NCI-H774 (cell line): Measurements from ENCODE around the gene WNT3A.

ENCODE experiments used
- DNase-seq: peaks from one replicate; lab custom pipeline; 2025; lab: John Stamatoyannopoulos, UW

WNT3A gene

DNA sequence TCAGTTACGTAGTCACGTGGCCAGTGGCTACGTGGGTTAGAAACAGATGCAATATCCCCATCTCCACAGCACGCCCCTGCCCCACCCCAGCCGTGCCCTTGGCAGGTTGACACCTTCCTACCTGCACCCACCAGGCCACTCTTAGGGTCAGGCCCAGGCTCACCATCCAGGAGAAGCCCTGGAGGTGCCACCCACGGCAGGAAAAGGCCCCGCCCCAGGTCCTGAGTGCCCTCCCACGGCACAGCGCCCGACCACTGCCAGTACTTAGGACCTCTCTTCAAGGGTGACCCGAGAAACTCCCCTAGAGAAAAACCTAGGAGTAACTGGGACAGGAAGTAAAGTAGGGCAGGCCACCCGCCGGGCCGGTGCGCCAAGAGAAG, 94.8 kb downstream of the WNT3A start:
- DNase-seq = no peak

DNA sequence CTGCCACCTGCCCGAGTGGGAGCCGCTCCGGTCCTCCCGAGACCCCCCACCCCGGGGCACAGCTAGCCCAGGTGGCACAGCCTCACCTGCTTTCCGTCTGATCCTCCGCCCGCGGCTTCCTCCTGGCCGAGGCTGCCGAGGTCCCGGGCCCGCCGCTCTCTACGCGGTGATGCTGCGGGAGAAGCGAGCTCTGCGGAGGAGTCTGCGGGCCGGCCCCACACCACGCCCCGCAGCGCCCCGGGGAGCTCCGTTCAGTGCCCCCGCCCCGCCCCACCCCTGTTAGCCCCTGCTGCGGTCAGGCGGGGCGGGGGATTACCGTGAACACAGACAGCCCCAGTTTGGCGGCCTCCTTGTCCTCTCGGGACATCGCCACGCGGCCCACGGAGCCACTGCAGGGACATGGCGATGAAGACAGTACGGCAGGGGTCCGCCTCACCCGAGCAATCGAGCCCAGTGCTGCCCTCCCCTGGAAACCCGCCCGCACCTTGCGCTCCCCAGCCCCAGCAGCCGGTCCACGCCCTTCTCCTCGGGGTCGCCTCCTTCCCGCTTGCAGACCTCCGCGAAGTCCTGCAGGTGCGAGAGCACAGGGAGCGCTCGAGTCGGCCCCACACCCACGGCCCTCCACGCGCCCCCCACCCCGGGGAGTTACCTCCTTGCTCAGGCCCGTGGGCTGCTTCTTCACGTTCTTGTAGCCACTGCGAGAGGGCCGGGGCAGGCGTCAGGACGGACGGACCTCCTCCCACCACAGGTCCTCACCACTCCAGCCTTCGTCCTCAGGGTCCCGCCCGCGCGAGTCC, 95.4 kb downstream of the WNT3A start:
- DNase-seq = no peak

DNA sequence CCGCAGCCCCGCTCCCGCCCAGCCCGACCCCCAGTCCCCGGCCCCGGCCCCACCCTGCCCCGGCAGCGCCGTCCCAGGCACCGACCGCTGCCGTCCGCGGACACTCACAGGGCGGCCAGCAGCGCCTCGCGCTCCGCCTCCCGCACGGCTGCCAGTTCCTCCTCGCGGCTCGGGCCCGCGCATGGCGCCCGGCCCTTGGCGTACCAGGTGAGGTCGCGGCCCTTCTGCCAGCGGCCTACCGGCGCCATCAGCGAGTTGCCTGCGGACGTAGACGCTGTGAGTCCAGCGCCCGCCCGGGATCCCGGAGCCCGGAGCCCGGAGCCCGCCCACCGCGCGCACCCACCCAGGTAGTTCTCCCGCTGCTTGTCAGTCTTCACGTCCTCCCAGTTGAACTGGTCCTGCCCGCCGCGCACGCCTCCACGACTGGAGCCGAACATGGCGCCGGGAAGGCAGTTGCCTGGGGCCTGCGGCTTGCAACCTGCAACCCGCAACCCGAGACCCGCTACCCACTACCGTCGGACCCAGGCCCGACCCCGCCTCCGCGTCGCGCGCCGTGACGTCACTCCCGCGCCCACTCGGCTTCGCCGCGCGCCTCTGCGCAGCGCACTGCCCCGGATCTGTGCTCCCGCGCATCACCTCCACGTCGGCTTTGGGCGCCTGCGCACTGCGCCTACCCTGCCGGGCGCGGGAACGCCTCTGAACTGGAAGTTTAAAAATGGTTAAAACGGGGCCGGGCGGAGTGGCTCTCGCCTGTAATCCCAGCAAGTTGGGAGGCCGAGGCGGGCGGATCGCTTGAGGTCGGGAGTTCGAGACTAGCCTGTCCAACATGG, 96.2 kb downstream of the WNT3A start, which contains the start of gene C1orf35:
TSS of gene C1orf35 (minus strand) at position 535 of the 830 bp plus-strand sequence. CDS start at position 437, 98 bp downstream.
- DNase-seq = peak; percentile 96

DNA sequence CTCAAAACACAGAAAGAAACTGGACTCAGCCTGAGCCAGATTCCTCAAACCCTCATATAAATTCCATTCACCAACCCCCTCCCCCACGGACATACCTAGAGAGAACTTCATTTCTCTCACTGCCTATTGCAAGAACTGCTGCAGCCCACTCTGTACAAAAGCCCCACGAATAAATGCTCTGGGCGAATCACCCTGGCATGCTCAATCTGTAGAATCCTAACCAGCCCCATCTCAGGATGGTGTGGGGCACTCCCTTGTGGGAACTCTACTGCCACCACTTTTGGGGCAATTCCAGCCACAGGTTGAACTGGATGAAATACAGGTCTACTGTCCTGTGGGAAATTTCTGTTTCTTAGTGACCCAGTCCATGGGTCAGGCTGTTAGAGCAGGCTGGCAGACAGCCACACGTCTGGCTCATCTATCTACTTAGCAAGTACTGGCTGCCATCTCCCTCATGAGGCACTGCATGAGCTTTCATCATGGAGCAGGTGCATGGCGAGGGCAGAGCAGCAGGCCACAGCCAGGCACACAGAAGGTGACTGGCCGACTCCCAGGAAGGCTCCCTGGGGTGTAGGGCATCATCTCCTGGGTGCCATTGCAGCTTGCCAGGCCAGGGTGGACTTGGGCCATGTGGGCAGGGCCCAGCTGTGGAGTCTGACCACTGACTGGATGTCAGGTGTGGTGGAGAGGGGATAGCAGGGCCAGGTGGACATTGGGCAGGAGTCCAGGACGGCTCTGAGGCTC, 97.9 kb downstream of the WNT3A start:
- no peak for DNase-seq

DNA sequence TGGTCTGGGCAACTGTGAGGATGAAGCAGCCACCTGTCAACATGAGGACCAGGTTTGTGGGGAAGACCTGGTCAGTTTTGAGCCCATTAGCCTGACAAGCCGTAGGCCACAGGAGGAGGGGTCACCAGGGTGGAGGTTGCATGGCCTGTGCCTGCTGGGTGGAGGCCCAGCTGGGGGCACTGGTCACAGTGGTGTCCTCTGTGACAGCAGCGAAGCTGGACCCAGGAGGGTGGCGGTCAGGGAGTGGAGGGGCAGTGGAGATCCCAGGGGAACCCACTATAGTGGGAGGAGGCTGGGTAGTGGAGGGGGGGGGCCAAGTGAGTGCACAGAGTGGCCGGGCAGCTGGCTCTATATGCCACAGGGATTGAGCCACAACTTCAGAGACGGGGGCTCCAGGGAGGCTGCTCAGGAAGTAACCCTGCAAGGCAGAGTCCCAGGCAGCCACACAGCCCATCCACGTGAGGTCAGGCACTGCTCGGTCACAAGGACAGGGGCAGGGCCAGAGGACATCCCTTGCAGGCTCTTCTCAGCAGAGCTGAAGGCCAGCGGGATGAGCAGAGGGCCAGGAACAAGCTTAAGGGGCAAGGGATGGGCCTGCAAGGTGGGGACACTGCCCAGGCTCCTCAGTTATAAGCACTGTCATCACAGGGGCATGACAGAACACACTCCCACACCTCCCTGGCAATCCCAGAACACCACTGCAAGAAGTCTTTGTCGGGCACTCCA, 98.6 kb downstream of the WNT3A start:
- no peak for DNase-seq

DNA sequence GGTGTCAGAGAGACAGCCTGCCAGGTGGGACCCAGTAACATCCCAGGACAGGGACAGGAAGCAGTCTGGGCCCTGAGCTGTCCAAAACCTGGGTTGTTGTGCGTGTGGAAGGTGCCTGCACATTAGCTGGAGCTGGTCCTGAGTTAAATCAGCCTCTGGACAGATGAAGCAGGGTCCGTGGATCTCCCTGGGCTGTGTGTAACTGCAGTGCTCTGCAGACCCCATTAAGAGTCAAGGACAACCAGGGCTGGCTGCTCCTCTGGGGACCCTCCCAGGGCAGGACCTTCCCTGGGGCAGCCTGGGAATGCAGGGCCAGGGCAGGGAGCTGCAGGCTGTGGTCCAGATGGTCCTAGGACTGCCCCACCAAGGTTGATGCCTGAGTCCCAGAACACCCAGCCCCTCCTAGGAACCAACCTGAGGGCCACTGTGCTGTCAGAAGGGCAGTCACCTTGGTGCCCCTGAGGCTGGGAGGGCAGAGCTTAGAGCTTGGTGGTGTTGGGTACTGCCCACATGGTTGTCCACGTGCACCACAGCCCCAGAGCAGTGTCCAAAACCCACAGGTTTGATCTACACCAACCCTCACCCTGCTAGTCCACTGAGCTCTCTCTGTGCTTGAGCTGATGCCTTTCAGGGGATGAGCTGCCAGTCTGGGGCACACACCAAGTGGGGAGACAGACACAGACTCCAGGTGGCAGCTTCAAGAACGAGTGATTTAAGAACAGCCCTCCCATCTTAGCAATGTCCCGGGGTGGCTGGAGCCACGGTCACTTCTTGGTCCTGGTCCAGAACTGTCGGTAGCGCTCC, 99.4 kb downstream of the WNT3A start:
- no peak for DNase-seq

DNA sequence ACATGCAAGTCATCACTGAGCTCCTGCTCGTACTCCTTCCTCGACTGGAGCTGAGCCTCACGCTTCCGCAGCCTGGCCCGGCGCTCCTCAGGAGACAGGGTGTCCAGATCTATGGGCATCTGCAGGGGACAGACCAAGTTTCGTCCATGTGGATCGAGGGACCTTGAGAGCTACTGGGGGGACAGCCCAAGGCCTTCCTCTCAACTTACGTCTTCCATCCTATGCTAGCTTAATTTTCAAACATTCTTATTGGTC, 99.9 kb downstream of the WNT3A start:
- no peak for DNase-seq

DNA sequence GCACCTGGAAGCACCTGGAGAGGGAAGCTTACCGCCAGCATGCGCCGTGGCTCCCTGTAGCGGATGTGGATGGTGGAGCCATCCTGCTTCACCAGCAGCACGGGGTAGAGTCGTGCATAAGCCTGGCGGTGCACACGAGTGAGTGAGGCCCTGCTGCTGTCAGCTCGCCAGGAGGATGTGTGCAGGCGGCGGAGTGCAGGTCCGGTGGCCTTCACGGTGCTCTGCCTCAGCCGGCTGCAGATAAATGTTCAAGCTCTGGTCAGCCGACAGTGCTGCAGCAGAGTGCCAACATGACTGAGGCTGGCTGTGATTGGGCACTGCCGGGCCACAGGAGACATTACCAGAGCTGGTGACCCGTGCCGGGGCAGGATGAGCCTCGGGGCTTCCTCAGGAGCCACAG, 100.8 kb downstream of the WNT3A start:
- no peak for DNase-seq

DNA sequence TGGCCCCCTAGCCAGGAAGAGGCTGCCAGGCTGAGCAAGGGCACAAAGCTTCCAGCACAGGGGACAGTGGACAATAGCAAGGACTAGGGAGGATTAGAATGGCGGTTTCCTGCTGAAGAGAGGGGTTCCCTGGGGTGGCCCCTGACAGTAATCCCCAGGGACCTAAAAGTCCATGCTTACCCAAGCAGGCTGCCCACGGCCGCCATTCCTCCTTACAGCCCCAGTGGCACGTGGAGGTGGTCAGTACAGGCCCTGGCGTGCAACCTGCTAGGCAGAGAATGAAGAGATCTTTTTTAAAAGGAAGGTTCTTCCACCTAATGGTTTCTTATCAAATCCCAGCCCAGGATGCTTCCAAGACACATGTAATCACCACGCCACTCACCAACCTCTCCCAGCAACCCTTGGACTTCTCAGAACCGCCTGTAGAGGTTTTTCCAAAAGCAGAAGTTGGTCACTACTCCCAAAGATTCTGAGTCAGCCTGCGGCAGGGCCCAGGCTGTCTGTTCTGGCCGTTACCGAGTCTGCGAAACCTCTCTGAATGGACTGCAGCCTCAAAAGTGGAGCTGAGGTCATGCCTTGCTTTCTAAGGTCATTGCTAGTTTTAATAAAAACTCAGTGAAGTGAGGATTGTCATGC, 101.4 kb downstream of the WNT3A start:
- DNase-seq = no peak

DNA sequence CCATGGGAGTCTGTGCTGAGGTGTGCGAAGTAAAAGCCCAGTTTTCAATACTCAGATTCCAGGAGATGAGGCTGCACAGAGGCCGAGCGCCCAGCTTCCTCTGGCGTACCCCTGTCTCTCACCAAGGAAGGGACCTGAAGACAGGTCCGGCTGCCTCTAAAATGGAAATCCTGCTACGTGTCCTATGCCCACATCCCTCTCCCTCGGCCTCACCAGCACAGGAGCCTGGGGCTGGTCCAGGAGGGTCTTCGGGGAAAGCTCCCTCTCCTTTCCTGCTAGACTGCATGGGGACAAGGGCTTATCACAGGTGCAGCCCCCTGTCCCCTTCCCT, 101.9 kb downstream of the WNT3A start:
- DNase-seq = no peak

DNA sequence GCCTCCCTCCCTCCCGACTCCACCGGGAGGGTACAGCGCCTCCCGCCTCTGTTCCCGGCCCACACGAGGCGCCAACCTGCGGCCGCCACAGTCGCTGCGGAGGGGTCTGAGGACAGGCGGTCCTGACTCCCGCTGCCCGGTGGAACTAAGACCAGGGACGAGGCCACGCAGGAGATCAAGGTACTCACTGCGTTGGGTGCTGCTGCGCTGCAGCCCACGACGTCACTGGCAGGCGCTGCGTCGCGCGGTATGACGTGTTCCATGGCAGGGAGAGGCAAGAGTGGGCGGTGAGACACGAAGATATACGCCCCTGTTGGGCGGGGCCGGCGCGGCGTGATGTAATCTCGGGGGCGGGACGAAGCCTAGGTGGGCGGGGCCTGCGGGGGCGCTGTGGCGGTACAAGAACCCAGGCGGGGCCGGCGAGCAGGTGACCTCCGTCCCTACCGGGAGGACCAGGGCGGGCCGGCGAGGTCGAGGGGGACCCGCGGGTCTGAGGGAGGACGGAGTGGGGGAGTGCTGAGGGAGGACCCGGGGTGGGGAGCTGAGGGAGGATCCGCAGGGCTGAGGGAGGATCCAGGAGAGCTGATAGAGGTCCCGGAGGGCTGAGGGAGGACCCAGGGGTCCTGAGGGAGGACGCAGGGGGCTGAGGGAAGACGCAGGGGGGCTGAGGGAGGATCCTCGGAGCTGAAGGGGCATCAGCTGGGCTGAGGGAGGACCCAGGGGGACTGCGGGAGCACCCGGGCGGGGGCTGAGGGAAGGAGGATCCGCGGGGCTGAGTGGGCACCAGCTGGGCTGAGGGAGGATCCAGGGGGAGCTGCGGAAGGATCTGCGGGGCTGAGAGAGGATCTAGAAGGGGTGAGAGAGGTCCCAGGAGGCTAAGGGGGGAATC, 102.5 kb downstream of the WNT3A start, which contains the start of gene MRPL55:
TSS of gene MRPL55 (minus strand) at position 227 of the 889 bp plus-strand sequence. CDS start 1,039 bp downstream, outside the sequence.
- peak; percentile 96 for DNase-seq

DNA sequence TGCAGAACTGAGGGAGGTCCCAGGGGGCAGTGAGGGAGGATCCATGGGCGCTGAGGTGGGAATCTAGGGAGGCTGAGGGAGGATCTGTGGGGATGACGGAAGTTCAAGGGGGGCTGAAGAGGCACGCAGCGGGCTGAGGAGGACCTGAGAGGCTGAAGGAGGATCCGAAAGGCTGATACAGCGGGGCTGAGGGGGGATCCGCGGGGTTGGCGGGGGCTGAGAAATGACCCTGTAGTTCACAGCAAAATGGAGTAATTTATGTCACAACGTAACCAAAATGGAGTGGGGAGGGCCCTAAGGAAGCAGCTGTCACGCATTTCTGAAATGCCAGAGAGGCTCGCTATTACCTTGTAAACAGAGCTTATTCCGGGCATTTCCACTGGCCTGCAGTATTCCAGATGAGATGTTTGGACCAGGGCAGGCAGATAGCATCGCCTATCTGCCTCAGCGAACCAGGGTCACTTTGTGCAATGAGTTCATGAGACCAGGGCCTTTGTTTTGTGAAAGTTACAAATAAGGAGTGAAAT, 103.2 kb downstream of the WNT3A start:
- no peak for DNase-seq

DNA sequence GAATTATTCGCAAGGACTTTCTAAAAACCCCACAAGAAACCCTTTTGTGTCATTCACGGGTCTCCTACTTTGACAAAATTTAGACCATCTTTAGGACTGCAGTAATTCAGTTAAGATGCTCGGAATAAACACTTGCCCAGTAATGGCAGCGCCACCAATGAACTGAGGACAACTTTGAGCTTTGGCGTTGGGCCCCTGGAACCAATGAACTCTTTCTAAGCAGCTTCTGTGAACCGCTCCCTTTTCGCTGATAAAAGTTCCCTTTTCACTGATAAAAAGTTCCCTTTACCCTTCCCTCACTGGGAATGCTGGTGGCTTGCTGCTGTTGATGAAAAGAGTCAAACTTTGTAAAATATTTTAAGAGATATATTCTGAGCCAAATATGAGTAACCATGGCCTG, 103.8 kb downstream of the WNT3A start:
- no peak for DNase-seq
